Fibroblast of skin of scalp (primary cell): Measurements from ENCODE around the gene SMR3A. TPM values are rescaled to one million over a fixed set of nuclear protein-coding genes. Genes with fewer than 3 reads are reported as not detected.

Experiments used
- DNase-seq: peaks from one replicate; pipeline ENCODE4 v3.0.0-alpha.2; 2013
- polyA plus RNA-seq, 2 experiments: library from polyadenylated mRNA; unstranded; fragments of 120-200 nt; gene quantifications; one replicate each; pipeline ENCODE4 v1.2.1, GENCODE V29; 2013; ENCODE audit not compliant: insufficient read length in 2 of 2

SMR3A gene
- polyA plus RNA-seq (2013, experiment 1 of 2; ENCODE audit: insufficient read length), result not detected
- polyA plus RNA-seq (2013, experiment 2 of 2; ENCODE audit: insufficient read length), result not detected

DNA sequence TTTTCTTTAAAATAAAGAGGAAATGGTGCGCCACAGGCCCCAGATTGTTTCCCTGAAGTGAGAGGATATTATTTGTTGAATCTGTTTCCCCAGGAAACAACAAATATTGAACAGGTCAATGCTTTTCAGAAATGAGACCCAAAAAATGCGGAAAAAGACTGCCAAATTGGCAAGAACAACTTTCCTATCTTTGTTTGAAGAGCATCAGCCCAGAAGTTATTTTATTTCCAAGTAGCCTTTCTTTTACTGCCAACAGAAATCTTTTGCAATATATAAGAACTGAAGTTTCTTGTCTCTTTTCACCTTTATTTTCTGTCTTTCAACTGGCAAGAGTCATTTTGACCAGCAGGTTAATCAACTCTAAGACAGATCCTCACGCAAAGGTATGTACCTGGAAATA lies at the start of gene SMR3A:
TSS of gene SMR3A (plus strand) at position 301 of the 400 bp plus-strand sequence. CDS start 1,356 bp downstream, outside the sequence.
- DNase-seq, result no peak

DNA sequence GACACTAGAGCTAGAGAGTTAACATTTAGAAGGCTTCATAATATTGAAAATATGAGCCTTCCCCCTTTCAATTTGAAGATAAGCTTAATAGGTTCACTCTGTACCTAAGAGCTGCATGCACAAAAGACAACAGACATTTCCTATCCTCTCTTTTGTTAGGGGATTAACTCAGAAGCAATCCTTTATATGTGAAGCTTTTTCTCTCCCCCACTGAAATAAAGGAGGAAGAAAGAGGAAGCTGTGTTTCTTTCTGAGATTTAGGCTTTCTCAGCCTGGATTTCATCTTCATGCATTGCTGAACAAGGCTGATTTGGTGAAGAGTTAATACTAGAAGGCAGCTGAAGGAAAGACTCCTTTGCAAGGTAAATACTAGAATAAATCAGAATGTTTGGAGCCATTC lies 46.8 kb upstream of the SMR3A start:
- DNase-seq, result no peak

DNA sequence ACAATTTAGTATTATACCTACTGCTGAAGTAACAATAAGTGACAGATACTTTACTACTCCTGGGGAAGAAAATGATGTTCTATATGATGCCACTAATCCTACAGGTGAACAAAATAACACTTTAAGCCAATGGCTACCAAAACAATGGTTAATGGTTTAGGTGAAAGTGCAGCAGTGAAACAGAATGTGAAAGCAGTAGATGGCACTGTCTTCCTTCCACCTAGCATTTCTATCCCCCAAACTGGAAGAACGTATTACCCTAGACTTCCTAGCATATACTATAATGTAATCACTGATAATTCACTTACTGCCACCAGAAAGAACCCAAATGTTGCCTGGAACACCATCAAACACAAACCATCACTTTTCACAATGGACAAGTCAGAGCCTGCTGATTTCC lies 44.6 kb upstream of the SMR3A start:
- no peak for DNase-seq

DNA sequence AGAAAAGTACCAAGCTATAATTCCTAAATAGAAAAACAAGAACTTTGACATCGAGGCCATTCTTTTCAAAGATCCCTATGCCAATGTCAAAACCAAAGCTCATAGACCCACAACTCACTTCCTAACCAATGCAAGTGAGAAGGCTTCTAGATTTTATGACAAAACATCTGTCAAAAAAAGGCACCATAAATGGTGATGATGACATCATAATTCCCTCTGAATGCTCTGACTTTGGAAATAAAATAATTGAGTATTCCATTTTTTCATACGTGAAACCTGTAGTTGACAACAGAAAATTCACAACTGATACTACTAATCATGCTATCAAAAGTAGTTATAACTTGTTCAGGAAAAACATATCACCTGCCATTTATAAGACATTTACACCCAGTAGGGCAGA lies 34.5 kb upstream of the SMR3A start:
- no peak for DNase-seq

DNA sequence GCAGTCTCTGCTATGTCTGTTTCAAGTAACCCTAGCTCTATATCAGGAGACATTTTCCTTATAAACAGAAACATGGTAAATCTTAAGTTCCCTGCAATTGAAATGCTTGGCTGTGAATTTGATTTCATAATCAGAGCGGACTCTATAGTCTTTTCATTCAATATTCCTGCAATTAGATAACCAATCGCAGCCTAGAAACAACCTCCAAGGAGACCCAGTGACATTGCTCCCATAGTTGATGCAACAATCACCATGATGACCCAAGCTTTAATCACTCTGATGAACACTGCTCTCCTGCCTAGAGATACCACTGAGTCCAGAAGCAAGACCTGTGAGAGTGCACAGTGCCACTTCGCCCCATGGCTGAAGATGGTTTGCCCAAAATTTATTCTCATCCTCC lies 25.9 kb upstream of the SMR3A start, which contains the start of gene CABS1:
TSS of gene CABS1 (plus strand) at position 301 of the 400 bp plus-strand sequence. CDS start at position 360, 59 bp downstream.
- DNase-seq, result no peak

DNA sequence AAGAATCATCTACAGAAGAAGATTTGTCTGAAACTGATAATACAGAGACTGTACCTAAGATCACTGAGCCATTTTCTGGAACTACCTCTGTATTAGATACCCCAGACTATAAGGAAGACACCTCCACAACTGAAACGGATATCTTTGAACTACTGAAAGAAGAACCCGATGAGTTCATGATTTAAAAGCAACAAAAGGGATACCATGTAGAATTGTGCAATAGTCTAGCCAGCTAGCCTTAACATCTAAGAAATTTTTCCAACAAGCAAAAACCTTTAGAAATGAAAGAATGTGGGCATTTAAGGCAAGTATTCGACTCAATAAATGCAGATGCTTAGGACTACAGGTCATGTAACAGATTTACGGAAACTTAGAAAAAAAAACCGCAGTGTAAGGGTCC lies 24.5 kb upstream of the SMR3A start:
- DNase-seq, result no peak

DNA sequence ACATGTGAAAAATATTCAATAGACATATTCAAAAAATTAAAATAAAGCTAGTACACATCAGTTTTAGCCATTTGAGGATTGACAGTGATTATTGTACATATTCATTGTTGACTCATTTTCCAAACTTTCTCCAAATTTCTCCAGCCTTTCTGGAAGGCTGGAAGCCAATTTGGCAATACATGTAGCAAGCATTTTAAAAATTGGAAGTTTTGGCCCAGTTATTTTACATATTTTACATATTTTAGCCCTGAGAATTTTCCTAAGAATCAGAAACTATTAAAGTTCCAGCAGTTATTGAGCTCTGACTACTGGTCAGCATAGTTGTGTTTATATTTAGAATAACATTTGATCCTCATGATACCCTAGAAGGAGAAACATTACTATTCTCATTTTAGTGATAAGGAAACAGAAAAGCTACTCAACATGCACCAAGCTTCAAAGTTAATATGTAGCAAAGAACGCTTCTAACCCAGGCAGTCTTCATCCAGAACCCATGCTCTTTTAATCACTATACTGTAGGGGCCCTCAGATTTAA lies 22.6 kb upstream of the SMR3A start:
- DNase-seq, result peak; percentile 7

DNA sequence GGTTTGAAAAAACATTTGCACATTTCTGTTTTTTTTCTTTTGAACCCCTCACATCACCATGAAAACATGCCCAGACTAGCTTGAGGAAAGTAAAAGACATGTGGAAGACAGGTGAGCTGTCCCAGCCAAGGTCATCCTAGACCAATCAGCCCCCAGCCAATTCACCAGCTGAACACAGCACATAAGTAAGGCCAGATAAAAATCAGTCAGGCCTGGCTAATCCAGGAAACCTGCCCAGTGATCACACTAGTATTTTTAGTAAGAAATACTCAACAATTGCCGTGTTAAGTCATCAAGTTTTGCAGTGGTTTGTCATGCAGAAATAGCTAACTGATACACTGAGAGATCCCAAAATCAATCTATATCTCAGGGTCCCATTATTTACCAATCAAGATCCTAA lies 4.4 kb upstream of the SMR3A start:
- no peak for DNase-seq

DNA sequence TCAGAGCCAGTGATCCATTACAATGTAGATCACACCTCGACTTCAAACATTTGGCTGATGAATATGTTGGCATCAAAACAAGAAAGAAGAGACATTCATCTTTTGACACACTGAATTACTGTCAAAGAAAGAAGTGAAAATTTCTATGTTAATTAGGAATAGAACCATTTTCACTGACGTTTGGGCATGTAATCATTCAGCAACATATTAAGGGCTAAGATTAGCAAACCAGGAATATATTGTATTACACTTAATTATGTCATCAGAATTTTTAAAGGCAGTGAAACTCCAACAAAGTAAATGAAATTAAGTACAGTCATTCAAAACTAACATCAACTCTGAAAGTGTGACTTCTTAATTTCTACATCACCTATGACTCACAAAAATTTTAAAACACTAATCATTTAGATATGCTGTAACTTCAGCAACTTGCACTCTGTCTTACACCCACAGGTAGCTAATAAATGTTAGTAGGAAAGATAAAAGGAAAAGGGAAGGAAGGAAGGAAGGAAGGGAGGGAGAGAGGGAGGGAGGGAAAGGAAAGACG lies 1.4 kb upstream of the SMR3A start:
- no peak for DNase-seq

DNA sequence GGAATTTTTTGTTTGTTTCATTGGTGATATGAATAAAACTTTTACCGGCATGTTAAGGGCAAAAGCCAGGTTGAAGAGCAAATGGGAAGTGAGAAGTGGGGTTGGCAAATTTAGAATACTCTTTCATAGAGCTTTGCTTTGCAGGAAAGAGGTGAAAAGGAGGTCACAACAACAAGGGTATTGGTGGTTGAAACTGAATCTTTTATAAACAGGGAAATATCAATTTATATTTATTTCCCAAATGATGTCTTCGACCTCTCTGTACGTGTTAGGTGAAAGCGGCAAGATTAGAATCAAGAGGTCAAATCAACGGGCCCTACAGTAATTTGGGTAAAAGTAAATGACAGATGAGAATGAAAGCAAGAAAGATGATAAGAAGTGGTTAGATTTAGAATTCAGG lies 3.4 kb downstream of the SMR3A start:
- no peak for DNase-seq

DNA sequence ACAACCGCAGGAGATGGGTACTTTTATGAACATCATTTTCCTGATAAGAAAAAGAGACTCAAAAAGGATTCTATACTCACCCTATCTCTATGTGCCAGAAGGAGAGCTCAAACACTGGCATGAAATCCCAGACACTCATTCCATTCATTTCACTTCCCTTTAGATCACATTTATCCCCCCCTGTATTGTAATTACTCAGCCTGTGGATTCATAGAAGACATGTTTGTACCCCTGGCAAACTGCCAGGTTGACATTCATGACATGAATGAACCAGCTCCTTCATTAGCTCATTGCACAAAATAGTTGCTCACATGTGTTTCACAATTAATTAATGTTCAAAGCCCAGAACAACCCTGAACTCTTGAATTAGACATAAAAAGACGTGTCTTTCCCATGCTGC lies 4.9 kb downstream of the SMR3A start:
- peak; percentile 5 for DNase-seq

DNA sequence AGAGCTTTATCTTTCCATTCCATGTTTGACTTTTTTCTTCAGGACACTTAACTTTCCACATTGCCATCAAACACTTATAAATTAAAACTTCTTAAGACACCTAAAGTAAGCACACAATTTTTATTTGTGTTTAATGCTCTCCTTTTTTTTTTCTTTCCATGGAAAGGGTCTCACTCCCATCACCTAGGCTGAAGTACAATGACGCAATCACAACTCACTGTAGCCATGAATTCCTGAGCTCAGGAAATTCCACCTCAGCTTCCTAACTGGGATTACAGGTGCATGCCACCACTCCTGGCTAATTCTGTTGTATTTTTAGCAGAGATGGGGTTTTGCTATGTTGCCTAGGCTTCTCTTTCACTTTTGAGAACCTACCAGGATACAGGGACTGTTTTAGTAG lies 7.3 kb downstream of the SMR3A start:
- DNase-seq, result no peak

DNA sequence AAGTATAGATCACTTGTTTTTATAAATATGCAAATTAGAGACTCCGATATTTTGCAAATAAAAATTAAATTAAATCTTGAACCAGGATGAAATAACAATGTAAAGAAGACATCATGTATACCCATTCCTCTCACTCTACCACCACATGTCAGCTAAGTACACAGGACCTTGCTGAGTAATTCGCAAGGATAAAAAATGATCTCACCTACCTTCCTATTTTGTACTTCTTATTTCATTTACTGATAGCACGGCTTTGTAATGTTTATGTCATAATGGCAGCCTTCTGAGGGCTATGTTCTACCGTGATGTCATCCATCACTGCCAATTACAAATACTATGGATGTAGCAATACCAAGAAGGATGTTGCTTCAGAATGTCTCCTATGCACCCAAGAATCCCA lies 11.4 kb downstream of the SMR3A start:
- no peak for DNase-seq

DNA sequence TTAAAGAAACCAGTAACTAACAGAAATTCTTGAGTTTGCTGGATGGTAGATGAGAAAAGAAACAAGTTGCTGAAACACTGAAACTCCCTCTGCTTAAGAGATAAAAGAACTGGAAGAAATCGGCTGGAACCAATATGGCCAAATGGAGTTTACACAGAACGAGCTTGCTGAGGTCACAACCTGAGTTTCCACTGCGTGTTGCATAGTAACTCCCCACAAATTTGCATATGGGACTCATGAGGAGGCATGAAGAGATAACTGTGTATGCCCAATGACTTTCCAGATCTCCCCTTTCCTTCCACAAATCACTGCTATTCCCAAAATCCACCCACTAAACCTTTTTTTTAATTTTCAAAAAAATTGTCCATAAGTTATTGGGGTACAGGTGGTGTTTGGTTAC lies 12.2 kb downstream of the SMR3A start:
- DNase-seq, result no peak

DNA sequence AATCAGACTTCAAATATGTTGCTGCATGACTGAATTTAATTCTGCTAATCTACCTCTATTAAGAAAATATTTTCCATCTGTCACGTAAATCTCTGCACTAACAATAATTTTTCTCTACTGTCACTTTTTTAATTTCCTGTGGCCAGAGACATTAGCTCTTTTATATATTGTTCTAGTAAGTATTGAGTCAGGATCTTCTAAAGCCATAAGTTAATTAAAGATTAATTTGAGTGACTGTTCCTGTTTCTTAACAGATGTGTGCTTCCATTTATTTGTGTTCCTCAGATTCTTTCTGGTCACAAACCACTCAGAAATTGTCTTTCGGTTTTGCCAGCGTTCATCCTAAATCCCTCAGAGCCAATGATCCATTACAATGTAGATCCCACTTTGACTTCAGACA lies 20.0 kb downstream of the SMR3A start:
- no peak for DNase-seq

DNA sequence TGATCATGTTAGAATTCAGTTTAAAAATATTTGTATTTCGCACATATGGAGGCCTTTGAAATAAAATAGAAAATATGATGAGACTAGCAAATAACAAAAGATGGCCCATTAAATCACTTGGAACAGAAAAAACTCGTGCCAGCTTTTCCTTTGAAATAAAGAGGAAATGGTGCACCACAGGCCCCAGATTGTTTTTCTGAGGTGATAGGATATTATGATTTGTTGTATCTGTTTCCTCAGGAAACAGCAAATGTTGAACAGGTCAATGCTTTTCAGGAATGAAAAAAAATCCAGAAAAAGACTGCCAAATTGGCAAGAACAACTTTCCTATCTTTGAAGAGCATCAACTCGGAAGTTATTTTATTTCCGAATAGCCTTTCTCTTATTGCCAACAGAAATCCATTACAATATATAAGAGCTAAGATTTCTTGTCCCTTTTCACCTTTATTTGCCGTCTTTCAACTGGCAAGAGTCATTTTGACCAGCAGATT lies 22.2 kb downstream of the SMR3A start, which contains the start of gene SMR3B:
TSS of gene SMR3B (plus strand) at position 441 of the 491 bp plus-strand sequence. CDS start 1,380 bp downstream, outside the sequence.
- DNase-seq, result no peak

DNA sequence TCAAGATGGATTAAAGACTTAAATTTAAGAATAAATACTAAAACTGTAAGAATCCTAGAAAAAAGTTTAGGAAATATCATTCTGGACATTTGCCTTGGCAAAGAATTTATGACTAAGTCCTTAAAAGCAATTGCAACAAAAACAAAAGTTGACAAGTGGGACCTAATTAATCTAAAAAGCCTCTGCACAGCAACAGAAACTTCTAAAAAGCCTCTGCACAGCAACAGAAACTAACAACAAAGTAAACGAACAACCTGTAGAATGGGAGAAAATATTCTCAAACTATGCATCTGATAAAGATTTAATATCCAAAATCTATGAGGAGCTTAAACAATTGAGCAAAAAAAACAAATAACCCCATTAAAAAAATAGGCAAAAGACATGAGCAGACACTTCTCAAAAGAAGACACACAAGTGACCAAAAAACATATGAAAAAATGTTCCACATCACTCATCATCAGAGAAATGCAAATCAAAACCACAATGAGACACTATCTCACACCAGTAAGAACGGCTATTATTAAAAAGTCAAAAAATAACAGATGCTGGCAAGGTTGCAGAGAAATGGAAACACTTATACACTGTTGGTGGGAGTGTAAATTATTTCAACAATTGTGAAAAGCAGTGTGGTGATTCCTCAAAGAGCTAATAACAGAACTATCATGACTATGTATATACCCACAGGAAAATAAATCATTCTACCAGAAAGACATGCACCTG lies 31.7 kb downstream of the SMR3A start:
- no peak for DNase-seq

DNA sequence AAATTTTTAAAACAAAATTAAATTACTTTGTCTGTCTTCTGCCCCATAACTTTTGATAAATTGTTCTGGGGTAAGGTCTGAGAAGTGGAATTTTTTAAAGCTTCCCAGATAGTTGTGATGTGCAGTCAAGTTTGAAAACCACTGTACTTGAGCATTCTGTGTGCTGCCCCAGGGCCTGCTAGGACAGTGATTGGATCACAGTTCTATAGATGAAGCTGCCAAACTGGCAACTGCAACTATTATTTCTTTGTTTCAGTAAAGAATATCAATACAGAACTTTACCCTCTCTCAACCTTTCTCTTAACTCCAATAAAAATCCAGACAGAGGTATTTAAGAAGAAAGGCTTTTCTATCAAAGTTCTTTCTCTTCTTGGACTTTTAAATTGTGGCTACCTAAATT lies 37.0 kb downstream of the SMR3A start, which contains the start of gene OPRPN:
TSS of gene OPRPN (plus strand) at position 361 of the 400 bp plus-strand sequence. CDS start 1,346 bp downstream, outside the sequence.
- no peak for DNase-seq

DNA sequence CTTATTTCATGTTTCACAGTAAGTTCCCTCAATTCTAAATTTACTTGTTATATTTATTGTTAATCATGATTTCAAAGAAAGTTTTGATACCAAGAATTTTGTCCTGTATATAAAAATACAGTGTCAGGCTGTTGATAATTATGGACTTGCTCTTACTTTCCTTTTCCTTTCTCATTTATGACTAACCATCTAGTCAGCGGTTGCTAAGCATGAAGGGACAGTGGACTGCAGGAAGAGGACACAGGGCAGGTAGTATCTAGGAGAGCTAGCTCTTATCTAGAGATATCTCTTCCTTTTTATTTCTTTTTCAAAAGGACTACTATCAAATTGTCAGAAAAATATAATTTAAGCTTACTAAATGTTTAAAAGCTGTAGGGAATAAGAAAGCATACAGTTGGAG lies 38.8 kb downstream of the SMR3A start:
- no peak for DNase-seq

DNA sequence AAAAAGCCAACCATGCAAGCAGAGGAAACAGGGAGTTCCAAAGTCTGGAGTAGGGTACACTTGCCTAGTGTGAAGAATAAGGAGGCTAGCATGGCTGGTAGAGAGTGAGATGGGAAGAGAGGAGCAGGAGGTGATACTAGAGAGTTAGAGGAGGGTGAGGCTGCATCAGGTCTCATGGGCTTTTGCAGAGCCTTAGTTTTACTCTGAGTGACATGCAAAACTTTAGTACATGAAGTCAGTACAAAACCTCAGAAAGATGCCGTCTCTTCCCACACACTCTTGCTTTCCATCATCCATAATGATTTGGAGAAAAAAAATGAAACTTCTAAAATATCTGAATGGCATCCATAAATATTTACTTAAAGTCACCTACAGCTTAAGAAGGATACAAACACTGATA lies 42.2 kb downstream of the SMR3A start:
- no peak for DNase-seq

DNA sequence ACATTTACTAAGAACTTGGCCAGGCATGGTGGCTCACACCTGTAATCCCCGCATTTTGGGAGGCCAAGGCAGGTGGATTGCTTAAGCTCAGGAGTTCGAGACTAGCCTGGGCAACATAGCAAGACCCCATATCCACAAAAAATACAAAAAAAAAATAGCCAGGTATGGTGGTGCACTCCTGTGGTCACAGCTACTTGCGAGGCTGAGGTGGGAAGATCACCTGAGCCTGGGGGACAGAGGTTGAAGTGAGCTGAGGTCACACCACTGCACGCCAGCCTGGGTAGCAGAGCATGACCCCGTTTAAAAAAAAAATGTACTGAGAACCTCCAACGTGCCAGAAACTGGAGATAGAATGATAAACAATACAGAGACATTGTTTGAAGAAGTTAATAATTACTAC lies 45.2 kb downstream of the SMR3A start:
- no peak for DNase-seq
